Measurements from ENCODE around the gene ZNF836. TPM values are rescaled to one million over a fixed set of nuclear protein-coding genes. Genes with fewer than 3 reads are reported as not detected.
A peak's percentile ranks its signal among the peaks of the same experiment; 100 is the strongest.

The ZNF836 gene
- total RNA-seq, 1 donor from 2014 or later = 15.9 TPM

DNA sequence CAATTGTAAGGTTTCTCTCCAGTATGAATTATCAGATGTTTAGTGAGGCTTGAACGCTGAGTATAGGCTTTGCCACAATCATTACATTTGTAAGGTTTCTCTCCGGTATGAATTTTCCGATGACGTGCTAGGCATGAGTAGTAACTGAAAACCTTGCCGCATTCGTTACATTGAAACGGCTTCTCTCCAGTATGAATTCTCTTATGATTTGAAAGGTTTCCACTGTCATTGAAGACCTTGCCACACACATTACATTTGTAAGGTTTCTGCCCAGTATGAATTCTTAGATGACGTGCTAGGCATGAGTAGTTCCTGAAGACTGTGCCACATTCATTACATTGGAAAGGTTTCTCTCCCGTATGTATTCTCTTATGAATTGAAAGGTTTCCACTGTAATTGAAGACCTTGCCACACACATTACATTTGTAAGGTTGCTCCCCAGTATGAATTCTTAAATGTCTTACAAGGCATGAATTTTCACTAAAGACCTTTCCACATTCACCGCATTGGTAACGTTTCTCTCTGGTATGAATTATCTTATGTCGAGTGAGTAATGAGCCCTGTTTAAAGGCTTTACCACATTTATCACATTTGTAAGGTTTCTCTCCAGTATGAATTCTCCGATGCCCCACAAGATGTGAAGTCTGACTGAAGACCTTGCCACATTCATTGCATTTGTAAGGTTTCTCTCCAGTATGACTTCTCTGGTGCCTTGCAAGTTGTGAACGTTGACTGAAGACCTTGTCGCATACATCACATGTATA is 15.6 kb downstream of the ZNF836 start:
- Histone ChIP-seq H3K9me3 (peaks cover 90% of the 10 kb centered on the region), H3K36me3 (peaks cover 30% of the 10 kb centered on the region), H3K4me1 (no peaks in the 10 kb centered on the region), H3K4me3 (no peak overlapping the region), H3K27ac (no peak overlapping the region), H3K27me3 (ENCODE audit: low read depth) (no peaks in the 10 kb centered on the region)
- intact Hi-C loops (cut with DNase I) = no loop called here
- no peak for TF ChIP-seq CTCF (IDR thresholded peaks at IDR 0.05)
- ATAC-seq (no peak), DNase-seq (no peak)

GRCh38 chr19:52148256-52148655 is 23.2 kb downstream of the ZNF836 start:
- H3K27ac ChIP-seq = no peak overlapping the region
- TF ChIP-seq CTCF (IDR thresholded peaks at IDR 0.05) = no peak
- DNase-seq (no peak), ATAC-seq (no peak)
- no peaks in the 10 kb centered on the region for H3K4me1 ChIP-seq
- intact Hi-C loops (cut with DNase I) = no loop called here
- H3K4me3 ChIP-seq = no peak overlapping the region
- no peaks in the 10 kb centered on the region for H3K27me3 ChIP-seq (ENCODE audit: low read depth)
- no peaks in the 10 kb centered on the region for H3K36me3 ChIP-seq
- H3K9me3 ChIP-seq = peaks cover 39% of the 10 kb centered on the region

DNA sequence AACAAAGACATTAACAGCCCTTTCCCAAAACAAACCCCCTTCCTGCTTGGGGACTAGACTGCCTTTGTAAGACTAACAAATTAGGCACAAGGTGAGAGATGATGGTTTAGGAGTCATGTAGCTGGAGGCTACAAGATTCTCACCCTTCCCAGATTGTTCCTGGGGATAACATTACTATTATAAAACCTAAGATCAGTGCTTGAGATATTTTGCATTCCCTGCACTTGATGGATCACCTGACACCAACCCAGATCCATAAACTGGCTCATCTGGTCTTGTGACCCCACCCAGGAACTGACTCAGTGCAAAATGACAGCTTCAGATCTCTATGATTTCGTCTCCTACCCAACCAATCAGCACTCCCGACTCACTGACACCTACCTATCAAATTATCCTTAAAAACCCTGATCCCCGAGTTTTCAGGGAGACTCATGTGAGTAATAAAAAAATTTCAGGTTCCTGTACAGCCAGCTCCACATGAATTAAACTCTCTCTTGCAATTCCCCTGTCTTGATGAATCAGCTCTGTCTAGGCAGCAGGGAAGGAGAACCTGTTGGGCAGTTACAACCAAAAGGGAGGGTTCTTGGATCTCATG is 29.3 kb downstream of the ZNF836 start:
- H3K36me3 ChIP-seq = no peaks in the 10 kb centered on the region
- no peaks in the 10 kb centered on the region for H3K27me3 ChIP-seq (ENCODE audit: low read depth)
- H3K4me3 ChIP-seq = no peak overlapping the region
- no peak for DNase-seq
- intact Hi-C loops (cut with DNase I) = no loop called here
- no peak overlapping the region for H3K27ac ChIP-seq
- H3K4me1 ChIP-seq = peaks cover 23% of the 10 kb centered on the region
- no peak for TF ChIP-seq CTCF (IDR thresholded peaks at IDR 0.05)
- H3K9me3 ChIP-seq = no peaks in the 10 kb centered on the region
- no peak for ATAC-seq

GRCh38 chr19:52141203-52141602 is 30.2 kb downstream of the ZNF836 start:
- intact Hi-C loops (cut with DNase I) = no loop called here
- Histone ChIP-seq H3K27ac (no peak overlapping the region), H3K27me3 (ENCODE audit: low read depth) (no peaks in the 10 kb centered on the region)

DNA sequence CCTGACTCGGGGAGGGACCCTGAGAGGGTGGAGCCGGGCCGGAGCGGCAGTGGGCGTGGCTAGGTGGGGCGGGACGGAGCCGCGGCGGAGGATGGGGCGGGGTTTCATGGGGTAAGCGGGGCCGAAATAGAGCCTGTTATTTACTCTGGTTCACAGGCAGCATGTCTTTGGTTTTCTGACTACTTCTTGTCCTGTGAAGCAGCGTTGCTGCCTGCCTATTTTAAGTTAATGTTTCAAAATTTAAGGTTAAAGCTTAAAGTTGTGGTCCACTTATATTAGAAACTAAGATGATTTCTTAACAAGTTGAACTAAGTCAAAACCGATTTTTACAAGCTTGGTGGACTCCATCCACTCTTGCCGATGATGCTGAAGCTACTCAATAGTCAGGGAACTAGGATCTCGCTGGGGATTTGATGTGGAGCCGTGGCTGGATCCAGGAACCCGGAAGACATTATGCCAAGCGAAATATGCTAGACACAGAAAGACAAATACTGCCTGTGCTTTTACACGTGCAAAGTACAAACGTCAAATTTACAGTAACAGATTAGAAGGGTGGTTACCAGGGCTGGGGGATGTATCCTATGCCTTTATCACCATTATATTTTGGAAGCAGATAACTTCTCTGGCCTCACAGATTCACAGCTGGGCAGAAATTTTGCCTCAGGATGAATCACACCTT is 31.2 kb downstream of the ZNF836 start:
- TF ChIP-seq CTCF (IDR thresholded peaks at IDR 0.05) = no peak
- Histone ChIP-seq H3K36me3 (no peaks in the 10 kb centered on the region), H3K9me3 (peaks cover 4% of the 10 kb centered on the region), H3K4me3 (peak overlapping the region; percentile 98), H3K27me3 (ENCODE audit: low read depth) (no peaks in the 10 kb centered on the region), H3K4me1 (peaks cover 23% of the 10 kb centered on the region), H3K27ac (peak overlapping the region; percentile 95)
- intact Hi-C loops (cut with DNase I) = no loop called here
- ATAC-seq (peak in 1 of 2 donors; percentile 100), DNase-seq (no peak)

More at GRCh38 chr19:52141203-52141602, 30.2 kb downstream of the ZNF836 start:
- no peak overlapping the region for H3K4me3 ChIP-seq
- DNase-seq (no peak), ATAC-seq (no peak)
- H3K4me1 ChIP-seq = peaks cover 23% of the 10 kb centered on the region
- TF ChIP-seq CTCF (IDR thresholded peaks at IDR 0.05) = no peak
- no peaks in the 10 kb centered on the region for H3K36me3 ChIP-seq
- no peaks in the 10 kb centered on the region for H3K9me3 ChIP-seq
